ENCODE measurements around the gene ODR4.
A peak's percentile ranks its signal among the peaks of the same experiment; 100 is the strongest.
"Not testable (repeated sequence)": the region's sequence is repeated elsewhere in the genome, so short reads cannot be mapped to it uniquely, and the experiment has no call there.

Gene ODR4

DNA sequence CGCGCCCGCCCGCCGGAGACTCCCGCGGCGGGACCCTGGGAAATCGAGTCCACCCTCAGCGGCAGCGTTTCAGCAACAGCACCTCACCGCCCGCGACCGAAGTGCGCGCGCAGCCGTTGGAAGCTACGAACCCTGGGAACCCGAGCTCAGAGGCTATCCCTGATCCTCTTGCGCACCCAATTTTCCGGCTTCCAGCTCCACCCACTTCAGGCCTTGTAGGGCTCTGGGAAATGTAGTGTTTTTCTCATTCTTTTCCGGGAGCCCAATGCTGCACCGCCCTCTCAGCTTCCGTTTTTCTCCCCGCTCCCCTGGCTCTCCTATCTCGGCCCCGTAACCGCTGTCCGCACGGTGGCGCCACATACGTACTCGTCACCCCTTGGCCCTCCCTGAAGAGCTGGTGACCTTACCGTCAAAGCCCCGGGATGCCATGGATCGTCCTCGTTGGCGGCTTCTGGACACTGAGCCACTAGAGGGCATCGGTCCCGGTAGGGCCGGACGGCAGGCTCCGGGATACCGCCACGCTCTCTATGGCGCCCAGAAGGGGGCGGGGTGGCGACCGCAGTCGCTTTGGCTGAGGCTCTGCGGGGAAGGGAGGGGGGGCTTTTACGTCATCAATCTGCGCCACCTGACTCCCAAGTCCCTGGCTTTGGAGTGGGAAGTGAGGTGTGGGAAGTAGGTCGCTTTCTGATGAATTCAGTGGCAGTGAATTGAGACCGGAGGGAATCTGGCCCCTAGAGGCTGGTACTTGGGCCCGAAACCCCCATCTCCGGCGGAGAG lies at the start of gene ODR4, which contains the start of gene TPR:
Gene ODR4 (plus strand): TSS at position 687 of the 777 bp plus-strand sequence. CDS start 3,948 bp downstream, outside the sequence.
Gene TPR (minus strand): TSS at position 102 of the 777 bp plus-strand sequence. CDS start 225 bp downstream, outside the sequence.
- DNase-seq (ENCODE audit: low read depth, low spot score), result peak; percentile 99
- TF ChIP-seq CTCF (IDR thresholded peaks at IDR 0.05; ENCODE audit: low read depth, low read length), result peak; percentile 92
- H3K4me3 ChIP-seq (ENCODE audit: low read depth, low read length), result peak within 1 kb of the TSS; percentile 97
- in situ Hi-C loops (cut with HindIII; ENCODE audit: low sequenced_read_pairs), result no loop called here

DNA sequence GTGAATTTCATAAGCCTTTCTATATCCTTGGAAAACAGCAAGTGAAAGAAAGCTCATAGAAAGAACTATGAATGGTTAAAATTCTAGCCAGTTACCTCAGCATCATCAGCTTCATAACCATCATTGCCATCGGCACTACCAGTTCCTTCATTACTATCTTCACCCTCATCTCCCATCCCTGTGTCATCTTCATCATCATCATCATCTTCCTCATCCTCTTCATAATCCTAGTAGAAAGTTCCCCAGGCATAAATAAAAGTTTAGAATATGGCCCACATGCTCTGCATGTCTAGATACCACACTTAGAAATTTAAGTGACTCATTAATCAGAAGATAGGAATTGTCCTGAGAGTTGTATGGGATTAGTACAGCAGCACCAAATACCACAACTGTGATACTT lies 49.6 kb upstream of the ODR4 start:
- DNase-seq (ENCODE audit: low read depth, low spot score), result no peak
- H3K4me3 ChIP-seq (ENCODE audit: low read depth, low read length), result no peak overlapping the region
- no peak for TF ChIP-seq CTCF (IDR thresholded peaks at IDR 0.05; ENCODE audit: low read depth, low read length)
- in situ Hi-C loops (cut with HindIII; ENCODE audit: low sequenced_read_pairs), result no loop called here

DNA sequence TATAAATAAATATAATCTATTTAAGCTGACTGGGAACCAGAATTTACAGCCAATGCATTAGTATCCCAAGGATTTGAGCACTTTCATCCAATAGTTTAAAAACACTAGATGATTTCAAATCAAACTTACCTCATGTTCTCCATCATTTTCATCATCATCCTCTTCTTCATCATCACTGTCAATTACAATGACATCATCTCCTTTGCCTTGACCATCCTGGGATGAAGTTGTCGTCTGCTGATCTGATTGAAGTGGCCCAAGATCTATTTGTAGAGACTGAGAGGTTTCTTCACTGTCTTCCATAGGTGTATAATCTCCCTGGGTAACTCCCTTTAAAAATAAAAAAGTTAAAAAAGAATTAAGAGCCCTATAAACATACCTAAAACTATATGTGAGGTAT lies 48.3 kb upstream of the ODR4 start:
- DNase-seq (ENCODE audit: low read depth, low spot score), result no peak
- in situ Hi-C loops (cut with HindIII; ENCODE audit: low sequenced_read_pairs), result no loop called here
- TF ChIP-seq CTCF (IDR thresholded peaks at IDR 0.05; ENCODE audit: low read depth, low read length), result no peak

GRCh38 chr1:186330758-186331157 lies 44.9 kb upstream of the ODR4 start:
- DNase-seq (ENCODE audit: low read depth, low spot score), result no peak
- no peak overlapping the region for H3K4me3 ChIP-seq (ENCODE audit: low read depth, low read length)
- in situ Hi-C loops (cut with HindIII; ENCODE audit: low sequenced_read_pairs), result no loop called here
- TF ChIP-seq CTCF (IDR thresholded peaks at IDR 0.05; ENCODE audit: low read depth, low read length), result peak; percentile 36

More for the DNA sequence above, 48.3 kb upstream of the ODR4 start:
- H3K4me3 ChIP-seq (ENCODE audit: low read depth, low read length), result no peak overlapping the region

DNA sequence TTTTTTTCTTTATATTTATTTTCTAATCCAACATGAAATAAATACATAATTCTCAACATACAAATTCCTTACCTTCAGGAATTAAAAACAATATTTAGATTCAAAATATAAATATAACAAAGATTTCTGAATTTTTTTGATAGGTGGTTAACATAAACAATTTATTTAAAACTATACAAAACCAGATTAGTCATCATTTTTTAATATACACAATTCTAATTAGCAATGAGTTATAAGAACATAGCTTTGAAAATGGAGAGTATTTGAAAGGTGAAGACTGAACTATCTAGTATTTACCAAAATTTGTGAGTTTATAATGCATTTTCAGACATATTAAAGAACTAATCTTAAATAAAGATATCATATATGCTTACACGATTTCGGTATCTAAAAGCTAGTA lies 38.1 kb upstream of the ODR4 start:
- in situ Hi-C loops (cut with HindIII; ENCODE audit: low sequenced_read_pairs), result no loop called here
- no peak for TF ChIP-seq CTCF (IDR thresholded peaks at IDR 0.05; ENCODE audit: low read depth, low read length)
- no peak overlapping the region for H3K4me3 ChIP-seq (ENCODE audit: low read depth, low read length)
- no peak for DNase-seq (ENCODE audit: low read depth, low spot score)

DNA sequence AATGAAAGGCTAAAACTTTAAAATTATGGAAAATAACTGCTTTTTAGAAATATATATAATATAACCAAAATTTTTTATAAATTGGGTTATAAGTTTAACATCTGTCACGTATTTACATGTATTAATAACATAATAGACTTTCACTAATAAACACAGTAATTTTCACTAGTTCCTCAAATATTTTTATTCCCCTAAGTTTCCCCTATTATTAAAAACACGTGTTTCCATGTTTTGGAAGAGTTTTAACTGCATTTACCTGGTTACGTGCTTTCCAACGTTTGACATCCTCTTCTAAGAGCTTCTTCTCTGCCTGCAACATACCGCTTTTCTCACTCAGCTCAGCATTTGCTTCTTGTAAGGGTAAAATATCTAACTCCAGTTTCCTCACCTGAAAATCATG lies 34.9 kb upstream of the ODR4 start:
- no peak for TF ChIP-seq CTCF (IDR thresholded peaks at IDR 0.05; ENCODE audit: low read depth, low read length)
- in situ Hi-C loops (cut with HindIII; ENCODE audit: low sequenced_read_pairs), result no loop called here
- no peak overlapping the region for H3K4me3 ChIP-seq (ENCODE audit: low read depth, low read length)
- DNase-seq (ENCODE audit: low read depth, low spot score), result no peak

- in situ Hi-C loops (cut with HindIII; ENCODE audit: low sequenced_read_pairs); H3K4me3 ChIP-seq (ENCODE audit: low read depth, low read length); DNase-seq (ENCODE audit: low read depth, low spot score): not testable (repeated sequence)
Observed at GRCh38 chr1:186347837-186348691, 27.6 kb upstream of the ODR4 start.
